ENCODE results near the gene DCLK1. TPM values are rescaled to one million over a fixed set of nuclear protein-coding genes. Genes with fewer than 3 reads are reported as not detected.

Gene DCLK1
- total RNA-seq, 1 donor from 2014 or later: 3.9 TPM

- H3K4me1 Mint-ChIP-seq (ENCODE audit: low read depth): peaks cover 2% of the 10 kb centered on the region
- no peaks in the 10 kb centered on the region for H3K36me3 Mint-ChIP-seq (ENCODE audit: insufficient read depth)
- H3K27me3 Mint-ChIP-seq: no peaks in the 10 kb centered on the region
- no peak for DNase-seq (ENCODE audit: low spot score, unreplicated experiment)
- no peak overlapping the region for H3K4me3 Mint-ChIP-seq (ENCODE audit: low read depth)
- no peak overlapping the region for H3K27ac Mint-ChIP-seq
- TF ChIP-seq CTCF (IDR thresholded peaks at IDR 0.05; ENCODE audit: unreplicated experiment): no peak
- no peaks in the 10 kb centered on the region for H3K9me3 Mint-ChIP-seq (ENCODE audit: low read depth)
Observed at GRCh38 chr13:36163809-36164308, 32.7 kb upstream of the DCLK1 start.

- Mint-ChIP-seq H3K27ac (no peak overlapping the region), H3K36me3 (ENCODE audit: insufficient read depth) (no peaks in the 10 kb centered on the region), H3K9me3 (ENCODE audit: low read depth) (no peaks in the 10 kb centered on the region), H3K4me3 (ENCODE audit: low read depth) (no peak overlapping the region), H3K27me3 (no peaks in the 10 kb centered on the region), H3K4me1 (ENCODE audit: low read depth) (peaks cover 5% of the 10 kb centered on the region)
- TF ChIP-seq CTCF (IDR thresholded peaks at IDR 0.05; ENCODE audit: unreplicated experiment): no peak
- DNase-seq (ENCODE audit: low spot score, unreplicated experiment): no peak
Observed at GRCh38 chr13:36163286-36163685, 32.1 kb upstream of the DCLK1 start.

- H3K27ac Mint-ChIP-seq: no peak overlapping the region
- peaks cover 28% of the 10 kb centered on the region for H3K4me1 Mint-ChIP-seq (ENCODE audit: low read depth)
- no peak overlapping the region for H3K4me3 Mint-ChIP-seq (ENCODE audit: low read depth)
- TF ChIP-seq CTCF (IDR thresholded peaks at IDR 0.05; ENCODE audit: unreplicated experiment): no peak
- H3K27me3 Mint-ChIP-seq: peaks cover under 1% of the 10 kb centered on the region
- no peaks in the 10 kb centered on the region for H3K9me3 Mint-ChIP-seq (ENCODE audit: low read depth)
- DNase-seq (ENCODE audit: low spot score, unreplicated experiment): no peak
- H3K36me3 Mint-ChIP-seq (ENCODE audit: insufficient read depth): no peaks in the 10 kb centered on the region
Observed at GRCh38 chr13:36160297-36160696, 29.1 kb upstream of the DCLK1 start.

- Mint-ChIP-seq H3K27ac (no peak overlapping the region), H3K36me3 (ENCODE audit: insufficient read depth) (no peaks in the 10 kb centered on the region), H3K4me3 (ENCODE audit: low read depth) (no peak overlapping the region), H3K9me3 (ENCODE audit: low read depth) (no peaks in the 10 kb centered on the region), H3K4me1 (ENCODE audit: low read depth) (peaks cover 31% of the 10 kb centered on the region), H3K27me3 (peaks cover 4% of the 10 kb centered on the region)
- no peak for DNase-seq (ENCODE audit: low spot score, unreplicated experiment)
- TF ChIP-seq CTCF (IDR thresholded peaks at IDR 0.05; ENCODE audit: unreplicated experiment): no peak
Observed at GRCh38 chr13:36158611-36159010, 27.4 kb upstream of the DCLK1 start.

- no peak overlapping the region for H3K4me3 Mint-ChIP-seq (ENCODE audit: low read depth)
- H3K27me3 Mint-ChIP-seq: peaks cover 4% of the 10 kb centered on the region
- TF ChIP-seq CTCF (IDR thresholded peaks at IDR 0.05; ENCODE audit: unreplicated experiment): no peak
- H3K27ac Mint-ChIP-seq: peak overlapping the region; percentile 11
- no peaks in the 10 kb centered on the region for H3K9me3 Mint-ChIP-seq (ENCODE audit: low read depth)
- DNase-seq (ENCODE audit: low spot score, unreplicated experiment): no peak
- H3K4me1 Mint-ChIP-seq (ENCODE audit: low read depth): peaks cover 31% of the 10 kb centered on the region
- H3K36me3 Mint-ChIP-seq (ENCODE audit: insufficient read depth): no peaks in the 10 kb centered on the region
Observed at GRCh38 chr13:36157480-36157879, 26.3 kb upstream of the DCLK1 start.
